Measurements from ENCODE around the gene ALDH3A1. TPM values are rescaled to one million over a fixed set of nuclear protein-coding genes. Genes with fewer than 3 reads are reported as not detected.
A peak's percentile ranks its signal among the peaks of the same experiment; 100 is the strongest.

The ALDH3A1 gene
- total RNA-seq, 2 experiments from 2014 or later = 0.14 TPM; not detected in 1

DNA sequence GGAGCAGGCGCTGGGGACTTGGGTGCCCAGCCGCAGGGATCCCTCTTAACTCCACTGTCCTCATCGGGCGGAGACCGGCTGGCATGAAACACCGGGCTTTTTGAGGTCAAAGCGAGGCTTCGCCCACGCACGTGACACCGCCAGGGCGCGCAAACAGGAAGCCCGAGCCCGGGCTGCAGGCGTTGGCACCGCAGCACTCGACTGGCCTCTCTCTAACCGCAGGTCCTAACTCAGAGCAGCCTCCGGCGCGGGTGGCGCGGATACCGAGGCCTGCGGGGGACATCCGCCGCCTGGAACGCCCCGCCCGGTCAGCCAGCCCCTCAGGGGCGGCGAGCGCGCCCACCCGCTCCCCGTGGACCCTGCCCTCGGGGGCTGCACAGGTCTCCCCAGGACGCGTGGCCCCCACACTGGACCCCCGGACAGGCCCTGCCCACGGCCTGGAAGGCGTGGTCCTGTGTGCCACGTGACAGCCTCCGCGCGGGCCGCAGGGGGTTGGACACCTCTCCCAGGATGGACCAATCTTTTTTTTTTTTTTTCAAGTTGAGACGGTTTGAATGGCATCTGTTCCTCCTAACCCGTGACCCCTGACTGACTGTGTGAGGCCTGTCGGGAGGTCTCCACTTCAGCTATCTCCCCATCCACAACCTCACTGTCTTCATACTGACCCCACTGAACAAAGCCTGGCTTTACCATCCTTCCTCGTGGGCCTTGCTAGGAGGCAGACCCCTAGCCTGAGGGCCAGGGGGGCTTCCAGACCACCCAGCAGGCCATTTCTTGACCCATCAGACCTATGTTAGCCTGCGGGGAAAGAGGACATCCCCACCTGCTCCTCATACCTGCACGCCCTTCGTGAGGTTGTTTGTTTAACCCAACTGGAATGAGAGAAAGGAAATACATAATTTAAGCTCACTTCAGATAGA lies 23.3 kb downstream of the ALDH3A1 start:
- peak; percentile 86 for DNase-seq
- Mint-ChIP-seq H3K4me3 (peak overlapping the region; percentile 54), H3K4me1 (ENCODE audit: low read depth) (peaks cover 20% of the 10 kb centered on the region), H3K9me3 (no peaks in the 10 kb centered on the region), H3K27me3 (no peaks in the 10 kb centered on the region), H3K36me3 (no peaks in the 10 kb centered on the region), H3K27ac (peak overlapping the region; percentile 29)
- intact Hi-C loops (cut with micrococcal nuclease) = loop anchor here (1.0 kb wide), 1 partner anchor 75 kb away; no protein-coding TSS in a partner anchor
- POLR2A ChIA-PET = no interaction called here
- CTCF ChIA-PET = interaction anchor here (1.0 to 1.2 kb wide), 2 partner anchors 20 to 41 kb away, joined by 3 read pairs; no protein-coding TSS in a partner anchor

DNA sequence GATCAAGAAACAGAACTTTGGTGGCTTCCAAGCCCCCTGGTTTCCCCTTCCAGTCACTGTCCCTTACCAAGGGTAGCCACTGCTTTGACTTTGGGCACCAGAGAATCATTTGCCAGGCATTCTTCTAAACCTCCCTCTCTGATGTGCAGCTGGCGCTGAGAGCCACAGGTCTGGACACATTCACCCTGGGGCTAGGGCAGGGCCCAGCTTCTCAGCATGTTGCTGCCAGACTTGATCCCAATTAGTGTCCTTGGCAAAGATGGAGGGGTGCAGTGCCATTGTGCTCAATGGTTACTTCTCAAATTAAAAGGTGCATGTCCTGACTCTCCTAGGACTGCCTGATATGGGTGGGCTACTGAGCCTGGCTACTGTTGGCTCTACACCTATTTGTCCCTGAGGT lies 24.1 kb downstream of the ALDH3A1 start:
- Mint-ChIP-seq H3K27me3 (no peaks in the 10 kb centered on the region), H3K4me3 (peak overlapping the region; percentile 37), H3K27ac (no peak overlapping the region), H3K36me3 (no peaks in the 10 kb centered on the region), H3K4me1 (ENCODE audit: low read depth) (peaks cover 20% of the 10 kb centered on the region), H3K9me3 (no peaks in the 10 kb centered on the region)
- ChIA-PET POLR2A (no interaction called here), CTCF (no interaction called here)
- no peak for DNase-seq
- intact Hi-C loops (cut with micrococcal nuclease) = loop anchor here (1.0 kb wide), 1 partner anchor 75 kb away; no protein-coding TSS in a partner anchor

DNA sequence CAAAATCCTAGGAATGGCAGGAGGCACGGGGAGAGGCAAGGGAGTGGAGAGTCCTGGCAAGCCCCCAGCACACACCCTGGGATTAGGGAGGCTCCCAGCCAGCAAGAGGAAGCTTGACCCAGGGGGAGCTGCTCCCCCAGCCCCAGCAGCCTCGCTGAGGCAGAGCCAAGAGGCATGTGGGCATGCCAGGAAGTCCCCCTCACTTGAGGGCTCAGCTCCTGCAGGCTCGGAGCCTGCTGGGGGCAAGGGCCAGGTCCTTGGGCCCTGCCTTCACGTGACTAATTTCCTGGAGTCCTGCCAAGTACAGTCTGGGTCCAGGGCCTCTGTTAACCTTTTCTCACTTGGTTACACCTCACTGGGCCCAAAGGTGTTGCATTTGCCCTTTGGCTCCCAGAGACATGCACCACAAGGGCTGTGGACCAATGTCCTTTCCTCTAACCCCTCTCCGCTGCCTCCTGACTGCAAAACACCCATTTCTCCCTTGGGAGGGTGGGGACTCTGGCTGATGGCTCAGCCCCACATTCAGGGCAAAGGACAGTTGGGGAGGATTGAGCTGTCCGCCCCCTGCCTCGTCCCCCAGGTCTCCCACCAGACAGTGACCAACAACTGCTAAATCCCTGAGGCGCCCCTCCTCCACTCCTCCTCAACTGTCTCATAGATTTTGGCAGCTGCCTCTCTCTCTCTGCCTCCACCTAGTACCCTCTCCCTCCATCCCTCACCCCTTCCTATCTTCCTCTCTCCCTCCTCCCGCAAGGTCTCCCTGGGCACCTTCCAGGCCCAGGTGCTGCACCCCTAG lies 27.3 kb downstream of the ALDH3A1 start:
- Mint-ChIP-seq H3K27me3 (no peaks in the 10 kb centered on the region), H3K27ac (no peak overlapping the region), H3K4me1 (ENCODE audit: low read depth) (peaks cover 17% of the 10 kb centered on the region), H3K36me3 (no peaks in the 10 kb centered on the region), H3K9me3 (no peaks in the 10 kb centered on the region), H3K4me3 (no peak overlapping the region)
- intact Hi-C loops (cut with micrococcal nuclease) = no loop called here
- no peak for DNase-seq
- POLR2A ChIA-PET = no interaction called here
- CTCF ChIA-PET = interaction anchor here (0.8 kb wide), 1 partner anchor 24 kb away, joined by 7 read pairs; no protein-coding TSS in a partner anchor

DNA sequence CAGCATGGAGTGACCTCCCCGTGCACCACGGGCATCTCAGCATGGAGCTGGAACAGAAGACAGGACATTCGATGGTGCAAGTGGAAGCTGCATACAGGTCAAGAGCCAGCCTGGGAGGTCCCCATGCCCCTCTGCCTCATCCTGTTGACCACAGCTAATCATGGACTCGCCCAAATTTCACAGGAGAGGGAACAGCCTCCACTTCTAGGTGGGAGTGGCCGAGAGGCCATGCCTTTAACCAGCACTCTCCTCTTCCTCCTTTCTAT lies 28.0 kb downstream of the ALDH3A1 start:
- ChIA-PET CTCF (no interaction called here), POLR2A (no interaction called here)
- H3K9me3 Mint-ChIP-seq = no peaks in the 10 kb centered on the region
- intact Hi-C loops (cut with micrococcal nuclease) = no loop called here
- no peak for DNase-seq
- peaks cover 11% of the 10 kb centered on the region for H3K4me1 Mint-ChIP-seq (ENCODE audit: low read depth)
- no peaks in the 10 kb centered on the region for H3K27me3 Mint-ChIP-seq
- H3K4me3 Mint-ChIP-seq = no peak overlapping the region
- no peaks in the 10 kb centered on the region for H3K36me3 Mint-ChIP-seq
- no peak overlapping the region for H3K27ac Mint-ChIP-seq

DNA sequence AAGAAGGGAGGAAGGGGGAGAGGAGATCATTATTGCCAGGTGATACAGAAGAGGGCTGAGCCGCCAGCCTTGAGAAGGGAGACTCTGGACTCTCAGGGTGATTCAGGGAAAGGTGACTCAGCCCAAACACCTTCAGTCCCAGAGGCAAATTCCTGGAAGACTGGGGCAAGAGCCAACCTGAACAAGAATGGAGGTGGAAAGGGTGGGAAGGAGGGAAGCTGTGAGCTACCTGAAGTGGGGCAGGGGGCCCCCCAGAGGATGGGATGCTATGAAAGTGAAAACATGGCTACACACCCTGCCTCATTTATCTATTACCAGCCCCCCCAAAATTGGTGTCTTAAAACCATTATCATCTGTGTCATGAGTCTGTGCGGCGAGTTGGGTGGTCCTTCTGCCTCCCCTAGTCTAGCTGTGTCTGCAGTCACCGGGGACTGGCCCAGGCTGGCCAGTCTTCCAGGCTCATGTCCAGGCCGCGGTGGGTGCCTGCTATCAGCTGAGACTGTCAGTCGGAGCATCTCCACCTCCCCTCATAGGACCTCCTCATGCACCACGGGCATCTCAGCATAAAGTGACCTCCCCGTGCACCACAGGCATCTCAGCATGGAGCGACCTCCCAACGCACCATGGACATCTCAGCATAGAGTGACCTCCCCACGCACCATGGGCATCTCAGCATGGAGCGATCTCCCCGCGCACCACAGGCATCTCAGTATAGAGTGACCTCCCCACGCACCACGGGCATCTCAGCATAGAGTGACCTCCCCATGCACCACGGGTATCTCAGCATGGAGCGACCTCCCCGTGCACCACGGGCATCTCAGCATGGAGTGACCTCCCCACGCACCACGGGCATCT lies 28.5 kb downstream of the ALDH3A1 start:
- POLR2A ChIA-PET = no interaction called here
- Mint-ChIP-seq H3K4me1 (ENCODE audit: low read depth) (peaks cover 7% of the 10 kb centered on the region), H3K27me3 (no peaks in the 10 kb centered on the region), H3K4me3 (no peak overlapping the region), H3K36me3 (no peaks in the 10 kb centered on the region), H3K9me3 (no peaks in the 10 kb centered on the region), H3K27ac (no peak overlapping the region)
- intact Hi-C loops (cut with micrococcal nuclease) = no loop called here
- CTCF ChIA-PET = no interaction called here
- DNase-seq = no peak

DNA sequence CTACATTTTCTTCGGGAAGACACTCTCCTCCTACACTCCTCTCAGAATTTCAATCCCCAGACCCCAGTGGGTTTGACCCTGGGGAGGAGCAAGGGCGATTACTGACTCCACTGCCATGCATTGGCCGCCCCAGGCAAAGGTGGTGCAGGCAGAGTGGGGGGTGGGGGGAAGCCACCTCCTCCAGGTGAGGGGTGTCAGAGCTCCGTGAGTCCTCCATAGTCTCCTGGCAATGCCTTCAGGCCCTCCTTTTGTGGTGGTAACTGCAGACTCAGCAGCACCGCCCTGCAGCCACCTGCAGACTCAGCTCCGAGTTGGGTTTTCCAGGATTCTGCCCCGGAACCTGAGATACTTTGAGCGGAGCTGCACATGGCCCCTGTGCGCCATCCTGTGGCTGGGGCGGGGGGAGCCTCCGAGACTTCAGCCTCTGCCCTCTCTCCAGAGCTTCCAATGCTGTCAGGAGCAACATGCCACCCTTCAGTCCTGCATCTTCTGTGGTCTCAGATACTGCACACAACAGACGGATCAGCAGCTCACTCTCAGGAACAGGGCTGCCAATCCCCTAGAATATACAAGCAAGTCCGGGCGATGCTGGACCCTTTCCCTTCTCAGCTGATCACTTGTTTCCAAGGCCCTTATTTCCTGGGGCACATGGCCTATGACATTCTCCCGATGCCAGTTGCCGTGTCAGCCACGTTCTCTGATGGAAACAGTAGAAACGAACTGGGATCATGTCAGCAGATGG lies 29.3 kb downstream of the ALDH3A1 start:
- ChIA-PET POLR2A (no interaction called here), CTCF (no interaction called here)
- Mint-ChIP-seq H3K36me3 (no peaks in the 10 kb centered on the region), H3K27me3 (no peaks in the 10 kb centered on the region), H3K27ac (no peak overlapping the region), H3K4me3 (no peak overlapping the region), H3K4me1 (ENCODE audit: low read depth) (peaks cover under 1% of the 10 kb centered on the region), H3K9me3 (no peaks in the 10 kb centered on the region)
- intact Hi-C loops (cut with micrococcal nuclease) = no loop called here
- no peak for DNase-seq

DNA sequence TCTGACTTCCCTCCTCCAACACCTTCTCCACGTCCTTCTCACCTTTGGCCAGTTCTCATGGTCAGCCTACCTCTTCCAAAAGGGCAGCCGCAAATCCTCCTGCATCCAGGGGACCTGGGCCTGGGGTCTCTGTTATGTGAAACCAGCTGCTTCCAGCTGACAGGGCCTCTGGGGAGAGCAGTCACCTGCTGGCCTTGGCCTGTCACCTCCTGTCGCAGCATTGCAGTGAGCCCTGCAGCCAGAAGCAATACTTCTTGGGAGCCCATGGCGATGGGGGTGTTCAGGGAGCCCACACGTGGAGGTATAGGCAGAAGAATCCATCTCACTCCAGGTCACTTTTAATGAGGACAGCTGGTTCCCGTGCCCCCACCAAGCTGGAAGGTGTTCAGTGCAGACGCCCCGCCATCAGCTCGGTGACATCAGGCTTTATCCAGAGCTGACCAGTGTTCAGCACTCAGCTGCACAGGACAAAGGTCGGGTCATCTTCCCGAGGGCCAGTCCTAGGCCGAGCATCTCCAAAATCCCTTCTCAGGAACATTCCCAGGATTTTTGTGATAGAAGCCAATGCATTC lies 30.0 kb downstream of the ALDH3A1 start:
- Mint-ChIP-seq H3K4me3 (no peak overlapping the region), H3K27me3 (no peaks in the 10 kb centered on the region), H3K9me3 (no peaks in the 10 kb centered on the region), H3K4me1 (ENCODE audit: low read depth) (no peaks in the 10 kb centered on the region), H3K27ac (no peak overlapping the region), H3K36me3 (no peaks in the 10 kb centered on the region)
- intact Hi-C loops (cut with micrococcal nuclease) = no loop called here
- ChIA-PET POLR2A (no interaction called here), CTCF (no interaction called here)
- DNase-seq = no peak

DNA sequence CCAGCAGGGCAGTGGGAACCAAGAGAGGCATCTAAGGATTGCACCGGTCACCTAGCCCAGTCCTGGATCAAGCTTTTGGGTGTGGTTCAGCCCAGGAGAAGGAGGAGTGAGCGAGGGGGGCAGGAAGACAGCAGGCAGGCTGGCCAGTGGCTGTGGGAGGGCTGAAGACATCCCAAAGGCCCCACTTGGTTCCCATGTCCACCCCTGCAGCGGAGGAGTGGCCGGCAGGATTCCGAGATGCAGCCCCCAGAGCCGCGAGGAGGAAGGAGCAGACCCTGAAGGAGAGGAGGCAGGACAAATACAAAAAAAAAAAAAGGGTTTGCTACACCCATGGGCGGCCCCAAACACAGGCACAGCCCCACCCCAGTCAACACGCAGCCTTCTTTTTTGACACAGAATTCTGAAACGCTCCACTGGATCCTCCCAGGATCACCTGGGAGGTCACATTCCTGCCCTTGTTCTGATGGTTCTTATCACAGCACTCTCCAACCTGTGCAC lies 30.6 kb downstream of the ALDH3A1 start:
- Mint-ChIP-seq H3K36me3 (no peaks in the 10 kb centered on the region), H3K9me3 (no peaks in the 10 kb centered on the region), H3K27ac (no peak overlapping the region), H3K4me1 (ENCODE audit: low read depth) (no peaks in the 10 kb centered on the region), H3K27me3 (no peaks in the 10 kb centered on the region), H3K4me3 (no peak overlapping the region)
- DNase-seq = no peak
- ChIA-PET POLR2A (no interaction called here), CTCF (no interaction called here)
- intact Hi-C loops (cut with micrococcal nuclease) = no loop called here

DNA sequence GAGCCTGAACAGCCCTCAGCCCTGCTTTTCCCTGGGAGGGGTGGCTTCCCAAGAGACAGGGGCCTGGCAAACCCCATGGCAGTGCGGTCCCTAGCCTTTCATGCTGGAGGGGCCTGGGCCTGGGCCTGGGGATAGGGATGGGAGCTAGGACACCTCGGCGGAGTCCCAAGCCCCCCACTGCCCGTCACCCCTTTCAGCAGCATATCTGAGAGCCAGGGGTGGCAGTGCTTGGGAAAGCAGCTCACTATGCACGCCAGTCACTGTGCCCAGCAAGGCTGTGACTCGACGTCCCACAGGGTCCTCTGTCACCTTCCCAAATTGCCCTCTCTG lies 31.1 kb downstream of the ALDH3A1 start:
- H3K27me3 Mint-ChIP-seq = no peaks in the 10 kb centered on the region
- H3K9me3 Mint-ChIP-seq = no peaks in the 10 kb centered on the region
- no peak overlapping the region for H3K4me3 Mint-ChIP-seq
- ChIA-PET POLR2A (no interaction called here), CTCF (no interaction called here)
- DNase-seq = no peak
- no peaks in the 10 kb centered on the region for H3K36me3 Mint-ChIP-seq
- intact Hi-C loops (cut with micrococcal nuclease) = no loop called here
- no peaks in the 10 kb centered on the region for H3K4me1 Mint-ChIP-seq (ENCODE audit: low read depth)
- no peak overlapping the region for H3K27ac Mint-ChIP-seq

DNA sequence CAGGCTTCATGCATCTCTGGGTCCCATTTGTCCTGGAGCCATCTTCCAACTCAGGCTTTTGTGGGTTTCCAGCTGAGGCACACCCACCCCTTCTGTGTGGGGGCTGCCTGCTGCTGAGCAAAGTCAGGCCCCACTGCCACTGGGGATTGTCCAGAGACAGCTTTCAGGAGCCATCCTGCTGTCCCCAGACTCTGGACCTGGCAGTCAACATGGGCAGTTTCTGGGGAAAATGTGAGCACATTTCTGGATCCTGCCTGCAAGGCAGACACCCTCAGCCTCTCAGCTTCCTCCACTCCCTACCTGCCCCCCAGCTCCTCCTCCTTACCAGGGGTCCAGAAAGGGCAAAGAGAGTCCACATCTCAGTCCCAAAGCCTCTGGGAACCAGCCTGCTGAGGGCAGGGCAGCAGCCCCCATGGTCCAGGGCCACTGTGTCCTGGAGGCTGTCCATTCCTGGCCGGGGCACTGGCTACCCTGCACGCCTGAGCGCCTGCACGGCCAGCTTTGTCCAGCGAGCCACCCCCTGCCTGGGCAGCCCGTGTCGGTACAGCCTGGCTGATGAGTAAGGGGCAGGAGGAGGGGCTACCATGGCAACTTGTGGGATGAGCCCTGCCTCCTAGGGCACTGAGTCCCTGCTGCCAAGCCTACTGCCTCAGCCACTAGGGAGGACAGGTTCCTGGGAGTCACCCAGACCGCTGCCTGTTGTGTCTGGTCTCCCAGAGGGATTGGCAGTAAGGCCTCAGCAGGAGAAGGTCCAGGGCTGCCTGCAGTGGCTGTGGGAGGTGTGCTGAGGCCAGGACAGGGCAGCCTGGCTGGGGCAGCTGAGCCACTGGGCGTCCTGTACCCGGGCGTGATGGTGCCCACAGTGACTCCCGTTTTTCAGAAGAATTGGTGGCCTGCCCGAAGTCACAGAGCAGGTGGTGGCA lies 31.7 kb downstream of the ALDH3A1 start, which contains the start of gene SLC47A2:
TSS of gene SLC47A2 (minus strand) at position 477 of the 923 bp plus-strand sequence. CDS start at position 448, 29 bp downstream.
- H3K27ac Mint-ChIP-seq = no peak within 1 kb of the TSS
- intact Hi-C loops (cut with micrococcal nuclease) = no loop called here
- H3K36me3 Mint-ChIP-seq = no peaks in the 10 kb centered on the region
- no peak for DNase-seq
- no peak within 1 kb of the TSS for H3K4me3 Mint-ChIP-seq
- no peaks in the 10 kb centered on the region for H3K4me1 Mint-ChIP-seq (ENCODE audit: low read depth)
- H3K9me3 Mint-ChIP-seq = no peaks in the 10 kb centered on the region
- ChIA-PET POLR2A (no interaction called here), CTCF (no interaction called here)
- H3K27me3 Mint-ChIP-seq = no peaks in the 10 kb centered on the region

All from activated CD4-positive, alpha-beta memory T cell treated with anti-CD3 and anti-CD28 coated beads for 36 hours (primary cell).